ENCODE measurements around the gene BTBD17.

BTBD17 gene

GRCh38 chr17:74329378-74329777 is 32.3 kb downstream of the BTBD17 start:
- Histone ChIP-seq H3K27me3 (ENCODE audit: low read depth, low read length) (peaks cover 18% of the 10 kb centered on the region), H3K27ac (ENCODE audit: low read length) (no peak overlapping the region), H3K36me3 (ENCODE audit: control insufficient read depth in 1 of 2, insufficient read depth in 2 of 2, low read length in 2 of 2) (no peaks in the 10 kb centered on the region), H3K4me1 (ENCODE audit: control insufficient read depth in 1 of 2, insufficient read depth in 2 of 2, low read length in 2 of 2) (peaks cover 3 to 19% of the 10 kb centered on the region in 2 donors), H3K9me3 (ENCODE audit: control insufficient read depth in 1 of 2, low read length in 2 of 2) (peaks cover 0 to 5% of the 10 kb centered on the region in 2 donors), H3K4me3 (ENCODE audit: low read depth in 1 of 2, low read length in 2 of 2) (no peak overlapping the region)

DNA sequence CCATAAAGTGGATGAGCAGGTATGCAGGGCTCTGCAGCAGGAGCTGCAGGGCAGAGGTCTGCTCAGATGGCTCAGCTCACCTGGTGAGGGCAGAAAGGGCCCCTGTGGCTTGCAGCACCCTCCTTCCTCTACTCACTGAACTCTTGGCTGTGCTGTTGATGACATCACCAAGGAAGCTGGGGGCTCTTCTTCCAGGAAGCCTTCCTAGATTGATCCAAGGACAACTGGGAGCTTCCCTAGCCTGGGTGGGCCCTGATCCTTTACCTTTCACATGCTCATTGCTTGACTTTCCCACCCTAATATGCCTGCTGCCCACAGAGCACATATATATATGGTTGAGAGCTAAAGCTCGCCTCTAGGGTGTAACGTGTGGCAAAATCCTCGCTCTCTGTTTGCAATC is 33.2 kb downstream of the BTBD17 start:
- no peaks in the 10 kb centered on the region for H3K36me3 ChIP-seq (ENCODE audit: control insufficient read depth in 1 of 2, insufficient read depth in 2 of 2, low read length in 2 of 2)
- no peak overlapping the region for H3K27ac ChIP-seq (ENCODE audit: low read length)
- H3K4me1 ChIP-seq (ENCODE audit: control insufficient read depth in 1 of 2, insufficient read depth in 2 of 2, low read length in 2 of 2), result peaks cover 3 to 19% of the 10 kb centered on the region in 2 donors
- H3K27me3 ChIP-seq (ENCODE audit: low read depth, low read length), result peaks cover 18% of the 10 kb centered on the region
- no peaks in the 10 kb centered on the region for H3K9me3 ChIP-seq (ENCODE audit: control insufficient read depth in 1 of 2, low read length in 2 of 2)
- H3K4me3 ChIP-seq (ENCODE audit: low read depth in 1 of 2, low read length in 2 of 2), result no peak overlapping the region

DNA sequence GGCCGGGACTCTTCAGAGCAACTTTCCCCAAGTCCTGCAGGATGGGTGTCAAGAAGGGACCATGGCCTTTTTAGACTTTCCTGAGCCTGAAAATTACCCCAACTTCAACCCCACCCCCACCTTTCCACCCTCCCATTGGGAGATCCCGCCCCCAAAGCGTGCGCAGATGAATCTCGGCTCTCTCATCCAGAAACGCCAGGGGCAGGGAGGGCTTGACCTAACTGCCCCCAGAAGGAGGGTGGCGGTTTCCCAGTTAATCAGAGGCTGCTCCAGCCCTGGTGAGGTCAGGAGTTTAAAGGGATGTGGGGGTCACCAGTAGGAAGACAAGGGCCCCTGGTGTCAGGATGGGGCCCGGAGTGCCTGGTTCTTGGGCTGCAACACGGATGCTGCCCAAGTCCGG is 35.2 kb downstream of the BTBD17 start:
- no peak overlapping the region for H3K27ac ChIP-seq (ENCODE audit: low read length)
- H3K4me3 ChIP-seq (ENCODE audit: low read depth in 1 of 2, low read length in 2 of 2), result peak overlapping the region; percentile 44 to 65
- H3K36me3 ChIP-seq (ENCODE audit: control insufficient read depth in 1 of 2, insufficient read depth in 2 of 2, low read length in 2 of 2), result no peaks in the 10 kb centered on the region
- H3K4me1 ChIP-seq (ENCODE audit: control insufficient read depth in 1 of 2, insufficient read depth in 2 of 2, low read length in 2 of 2), result peaks cover 3 to 19% of the 10 kb centered on the region in 2 donors
- peaks cover 21% of the 10 kb centered on the region for H3K27me3 ChIP-seq (ENCODE audit: low read depth, low read length)
- H3K9me3 ChIP-seq (ENCODE audit: control insufficient read depth in 1 of 2, low read length in 2 of 2), result no peaks in the 10 kb centered on the region

DNA sequence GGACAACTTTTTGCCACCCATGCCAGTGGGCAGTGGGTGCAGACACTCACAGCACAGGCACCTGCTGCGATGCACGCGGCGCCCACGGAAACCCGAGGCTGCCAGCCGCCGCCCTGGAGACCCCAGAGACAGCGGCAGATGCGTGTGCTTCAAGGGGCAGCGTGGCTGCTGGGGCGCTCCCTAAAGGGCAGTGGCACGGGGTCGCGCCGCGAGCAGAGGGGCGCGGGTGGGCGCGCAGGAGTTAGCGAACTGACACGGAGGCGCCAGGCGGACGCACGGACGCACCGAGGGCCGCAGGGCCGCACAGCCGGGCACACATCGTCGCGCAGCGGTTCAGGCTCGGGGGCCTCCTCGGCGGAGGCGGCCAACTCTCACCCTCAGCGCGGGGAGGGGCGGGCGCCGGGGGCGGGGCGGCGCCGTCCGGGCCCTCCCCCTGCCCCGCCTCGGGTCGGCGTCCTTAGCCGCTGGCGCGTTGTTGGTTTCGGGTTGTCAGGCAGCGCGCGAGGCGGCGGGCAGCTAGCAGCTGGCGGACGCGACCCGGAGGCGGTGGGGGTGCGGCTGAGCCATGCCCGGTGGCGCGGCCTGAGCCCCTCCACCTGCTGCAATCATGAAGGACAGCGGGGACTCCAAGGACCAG is 35.8 kb downstream of the BTBD17 start, which contains the start of gene KIF19:
TSS of gene KIF19 (plus strand) at position 484 of the 637 bp plus-strand sequence. CDS start at position 608, 124 bp downstream.
- H3K27ac ChIP-seq (ENCODE audit: low read length), result no peak within 1 kb of the TSS
- H3K27me3 ChIP-seq (ENCODE audit: low read depth, low read length), result peaks cover 21% of the 10 kb centered on the region

DNA sequence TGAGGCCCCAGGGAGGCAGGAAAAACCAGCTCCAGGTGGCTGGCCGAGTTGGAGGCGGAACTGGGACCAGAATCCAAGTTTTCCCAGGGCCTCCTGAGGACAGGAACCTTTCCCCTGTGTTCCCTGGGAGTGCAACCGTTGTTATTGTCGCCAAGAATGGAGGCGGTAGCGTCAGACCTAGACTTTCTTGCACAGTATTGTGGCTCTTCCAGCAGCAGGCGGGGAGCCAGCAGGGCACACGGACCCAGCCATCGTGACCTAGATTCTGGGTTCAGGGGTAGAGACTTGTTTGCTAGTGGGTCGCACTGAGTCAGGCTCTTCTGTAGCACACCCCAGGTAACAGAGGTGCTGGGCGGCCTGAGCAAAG is 36.3 kb downstream of the BTBD17 start:
- Histone ChIP-seq H3K9me3 (ENCODE audit: control insufficient read depth in 1 of 2, low read length in 2 of 2) (no peaks in the 10 kb centered on the region), H3K27ac (ENCODE audit: low read length) (no peak overlapping the region), H3K27me3 (ENCODE audit: low read depth, low read length) (peaks cover 21% of the 10 kb centered on the region), H3K36me3 (ENCODE audit: control insufficient read depth in 1 of 2, insufficient read depth in 2 of 2, low read length in 2 of 2) (no peaks in the 10 kb centered on the region), H3K4me1 (ENCODE audit: control insufficient read depth in 1 of 2, insufficient read depth in 2 of 2, low read length in 2 of 2) (peaks cover 3 to 19% of the 10 kb centered on the region in 2 donors), H3K4me3 (ENCODE audit: low read depth in 1 of 2, low read length in 2 of 2) (peak overlapping the region; percentile 26 to 65)

More for the DNA sequence above, 35.8 kb downstream of the BTBD17 start, which contains the start of gene KIF19:
- Histone ChIP-seq H3K9me3 (ENCODE audit: control insufficient read depth in 1 of 2, low read length in 2 of 2) (no peaks in the 10 kb centered on the region), H3K4me1 (ENCODE audit: control insufficient read depth in 1 of 2, insufficient read depth in 2 of 2, low read length in 2 of 2) (peaks cover 3 to 19% of the 10 kb centered on the region in 2 donors), H3K4me3 (ENCODE audit: low read depth in 1 of 2, low read length in 2 of 2) (peak within 1 kb of the TSS; percentile 44 to 65), H3K36me3 (ENCODE audit: control insufficient read depth in 1 of 2, insufficient read depth in 2 of 2, low read length in 2 of 2) (no peaks in the 10 kb centered on the region)

GRCh38 chr17:74324521-74324920 is 37.1 kb downstream of the BTBD17 start:
- Histone ChIP-seq H3K36me3 (ENCODE audit: control insufficient read depth in 1 of 2, insufficient read depth in 2 of 2, low read length in 2 of 2) (no peaks in the 10 kb centered on the region), H3K4me3 (ENCODE audit: low read depth in 1 of 2, low read length in 2 of 2) (no peak overlapping the region), H3K27me3 (ENCODE audit: low read depth, low read length) (peaks cover 21% of the 10 kb centered on the region), H3K9me3 (ENCODE audit: control insufficient read depth in 1 of 2, low read length in 2 of 2) (no peaks in the 10 kb centered on the region), H3K27ac (ENCODE audit: low read length) (no peak overlapping the region), H3K4me1 (ENCODE audit: control insufficient read depth in 1 of 2, insufficient read depth in 2 of 2, low read length in 2 of 2) (peaks cover 3 to 19% of the 10 kb centered on the region in 2 donors)

DNA sequence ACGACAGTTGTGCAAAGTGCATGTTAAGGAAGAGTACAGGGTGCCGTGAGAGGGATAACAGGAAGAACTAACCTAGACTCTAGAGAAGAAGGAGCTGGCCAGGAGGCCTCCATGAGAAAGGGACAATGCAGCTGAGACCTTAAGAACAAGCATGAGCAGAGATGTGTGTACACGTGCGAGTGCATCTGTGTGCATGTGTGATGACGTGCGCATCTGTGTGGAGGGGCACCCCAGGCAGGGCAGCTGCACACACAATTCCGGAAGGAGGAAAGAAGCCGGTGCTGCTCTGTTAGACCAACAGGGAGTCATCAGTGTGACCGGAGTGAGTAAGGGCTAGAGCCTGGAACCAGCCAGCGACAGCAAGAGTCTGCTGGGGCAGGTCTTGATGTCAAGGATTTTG is 43.3 kb downstream of the BTBD17 start:
- Histone ChIP-seq H3K36me3 (ENCODE audit: control insufficient read depth in 1 of 2, insufficient read depth in 2 of 2, low read length in 2 of 2) (no peaks in the 10 kb centered on the region), H3K4me1 (ENCODE audit: control insufficient read depth in 1 of 2, insufficient read depth in 2 of 2, low read length in 2 of 2) (no peaks in the 10 kb centered on the region), H3K9me3 (ENCODE audit: control insufficient read depth in 1 of 2, low read length in 2 of 2) (no peaks in the 10 kb centered on the region), H3K27ac (ENCODE audit: low read length) (no peak overlapping the region), H3K27me3 (ENCODE audit: low read depth, low read length) (peaks cover 4% of the 10 kb centered on the region), H3K4me3 (ENCODE audit: low read depth in 1 of 2, low read length in 2 of 2) (no peak overlapping the region)

- no peaks in the 10 kb centered on the region for H3K36me3 ChIP-seq (ENCODE audit: control insufficient read depth in 1 of 2, insufficient read depth in 2 of 2, low read length in 2 of 2)
- no peak overlapping the region for H3K27ac ChIP-seq (ENCODE audit: low read length)
- no peaks in the 10 kb centered on the region for H3K4me1 ChIP-seq (ENCODE audit: control insufficient read depth in 1 of 2, insufficient read depth in 2 of 2, low read length in 2 of 2)
- H3K9me3 ChIP-seq (ENCODE audit: control insufficient read depth in 1 of 2, low read length in 2 of 2), result peaks cover 0 to 4% of the 10 kb centered on the region in 2 donors
- peaks cover 4% of the 10 kb centered on the region for H3K27me3 ChIP-seq (ENCODE audit: low read depth, low read length)
- no peak overlapping the region for H3K4me3 ChIP-seq (ENCODE audit: low read depth in 1 of 2, low read length in 2 of 2)
These were observed 44.6 kb downstream of the BTBD17 start for GRCh38 chr17:74317071-74317470.

DNA sequence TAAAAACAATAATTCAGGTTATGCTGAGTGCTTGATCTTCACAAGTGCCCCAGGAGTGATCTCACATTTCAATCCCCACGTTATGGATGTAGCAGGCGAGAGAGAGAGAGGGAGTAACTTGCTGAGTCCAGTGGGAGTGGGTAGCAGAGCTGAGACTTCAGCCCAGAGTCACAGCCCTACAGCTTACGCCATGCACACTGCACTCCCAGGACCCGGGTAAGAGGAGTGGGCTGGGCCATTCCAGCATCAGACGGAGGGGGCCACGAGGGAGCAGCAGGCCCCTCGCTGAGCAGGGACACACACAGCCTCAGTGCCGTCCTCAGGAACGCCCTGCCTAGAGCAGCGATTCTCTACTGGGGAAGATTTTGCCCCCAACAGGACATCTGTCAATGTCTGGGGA is 45.4 kb downstream of the BTBD17 start:
- no peak overlapping the region for H3K4me3 ChIP-seq (ENCODE audit: low read depth in 1 of 2, low read length in 2 of 2)

DNA sequence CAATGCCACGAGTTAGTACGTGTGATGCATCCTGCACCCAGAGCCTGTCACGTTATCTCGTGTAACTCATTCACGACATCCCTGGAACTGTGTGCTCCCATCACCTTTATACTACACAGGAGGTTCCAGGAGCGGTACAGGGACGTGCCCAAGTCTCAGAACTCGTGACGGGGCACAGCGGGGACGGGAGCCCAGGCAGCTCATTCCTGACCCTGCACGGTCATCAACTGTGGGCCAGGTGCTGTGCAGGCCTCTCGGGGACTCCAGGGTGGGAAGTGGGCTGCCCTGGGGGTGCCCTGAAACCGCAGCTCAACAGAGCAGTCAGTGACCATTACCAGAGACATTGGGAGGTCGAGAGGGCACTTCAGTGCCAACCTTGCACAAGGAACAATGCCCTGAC is 46.8 kb downstream of the BTBD17 start:
- H3K9me3 ChIP-seq (ENCODE audit: control insufficient read depth in 1 of 2, low read length in 2 of 2), result peaks cover 0 to 4% of the 10 kb centered on the region in 2 donors
- no peak overlapping the region for H3K27ac ChIP-seq (ENCODE audit: low read length)
- no peaks in the 10 kb centered on the region for H3K27me3 ChIP-seq (ENCODE audit: low read depth, low read length)
- H3K4me3 ChIP-seq (ENCODE audit: low read depth in 1 of 2, low read length in 2 of 2), result no peak overlapping the region
- H3K4me1 ChIP-seq (ENCODE audit: control insufficient read depth in 1 of 2, insufficient read depth in 2 of 2, low read length in 2 of 2), result no peaks in the 10 kb centered on the region
- H3K36me3 ChIP-seq (ENCODE audit: control insufficient read depth in 1 of 2, insufficient read depth in 2 of 2, low read length in 2 of 2), result no peaks in the 10 kb centered on the region

More for the DNA sequence above, 45.4 kb downstream of the BTBD17 start:
- Histone ChIP-seq H3K27me3 (ENCODE audit: low read depth, low read length) (no peaks in the 10 kb centered on the region), H3K9me3 (ENCODE audit: control insufficient read depth in 1 of 2, low read length in 2 of 2) (peaks cover 0 to 4% of the 10 kb centered on the region in 2 donors), H3K27ac (ENCODE audit: low read length) (no peak overlapping the region), H3K4me1 (ENCODE audit: control insufficient read depth in 1 of 2, insufficient read depth in 2 of 2, low read length in 2 of 2) (no peaks in the 10 kb centered on the region), H3K36me3 (ENCODE audit: control insufficient read depth in 1 of 2, insufficient read depth in 2 of 2, low read length in 2 of 2) (no peaks in the 10 kb centered on the region)

- Histone ChIP-seq H3K9me3 (ENCODE audit: control insufficient read depth in 1 of 2, low read length in 2 of 2) (peaks cover 0 to 10% of the 10 kb centered on the region in 2 donors), H3K27me3 (ENCODE audit: low read depth, low read length) (no peaks in the 10 kb centered on the region), H3K4me1 (ENCODE audit: control insufficient read depth in 1 of 2, insufficient read depth in 2 of 2, low read length in 2 of 2) (no peaks in the 10 kb centered on the region), H3K36me3 (ENCODE audit: control insufficient read depth in 1 of 2, insufficient read depth in 2 of 2, low read length in 2 of 2) (no peaks in the 10 kb centered on the region), H3K27ac (ENCODE audit: low read length) (no peak overlapping the region), H3K4me3 (ENCODE audit: low read depth in 1 of 2, low read length in 2 of 2) (no peak overlapping the region)
These were observed 51.8 kb downstream of the BTBD17 start for GRCh38 chr17:74309902-74310301.

Data from muscle layer of duodenum (tissue), 2 donors.